ENCODE results near the gene PLEKHM3. TPM values are rescaled to one million over a fixed set of nuclear protein-coding genes. Genes with fewer than 3 reads are reported as not detected.
"Not testable (repeated sequence)": the region's sequence is repeated elsewhere in the genome, so short reads cannot be mapped to it uniquely, and the experiment has no call there.

PLEKHM3 gene
- total RNA-seq, 1 donor from 2014 or later = 18.5 TPM

DNA sequence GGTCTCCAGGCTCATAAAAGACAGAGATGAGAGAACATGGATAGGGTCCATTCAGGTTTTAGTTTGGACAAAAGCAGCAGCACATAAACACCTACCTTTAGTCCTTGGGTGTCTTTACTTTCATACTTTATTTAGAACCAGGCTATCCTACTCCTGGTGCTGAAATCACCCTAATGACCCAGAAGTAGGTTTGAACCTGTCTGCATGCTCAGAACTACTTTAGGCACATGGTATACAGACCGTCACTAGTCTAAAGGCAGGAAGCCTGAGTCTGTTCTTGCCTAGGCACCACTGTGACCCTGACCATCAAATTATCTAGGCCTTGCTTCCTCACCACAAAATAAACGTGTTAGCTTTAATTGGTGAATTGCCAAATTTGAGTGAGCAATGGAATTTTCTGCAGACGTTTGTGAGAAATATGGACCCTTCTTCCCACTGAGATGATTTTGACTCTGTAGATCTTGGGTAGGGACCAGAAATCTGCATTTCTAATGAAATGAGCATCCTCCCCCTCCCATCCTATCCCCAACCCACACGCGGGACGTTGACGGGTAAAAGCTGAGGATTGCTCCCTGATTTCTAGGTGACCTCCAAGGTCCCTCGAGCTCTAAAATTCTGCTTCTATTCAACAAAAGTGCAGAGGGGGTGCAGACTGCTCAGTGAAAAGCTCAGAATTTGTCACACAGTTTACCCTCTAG lies 75.1 kb downstream of the PLEKHM3 start:
- DNase-seq = no peak

DNA sequence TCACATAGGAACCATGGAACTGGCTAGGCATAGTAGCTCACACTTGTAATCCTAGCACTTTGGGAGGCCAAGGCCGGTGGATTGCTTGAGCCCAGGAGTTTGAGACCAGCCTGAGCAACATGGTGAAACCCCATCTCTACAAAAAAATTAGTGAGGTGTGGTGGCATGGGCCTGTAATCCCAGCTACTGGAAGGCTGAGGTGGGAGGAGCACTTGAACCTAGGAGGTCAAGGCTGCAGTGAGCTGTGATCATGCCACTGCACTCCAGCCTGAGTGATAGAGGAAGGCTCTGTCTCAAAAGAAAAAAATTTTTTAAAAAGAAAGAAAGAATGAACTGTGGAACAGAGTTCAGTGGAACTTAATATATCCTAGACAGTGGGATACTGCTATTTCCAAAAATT lies 76.1 kb downstream of the PLEKHM3 start:
- not testable (repeated sequence) for DNase-seq

DNA sequence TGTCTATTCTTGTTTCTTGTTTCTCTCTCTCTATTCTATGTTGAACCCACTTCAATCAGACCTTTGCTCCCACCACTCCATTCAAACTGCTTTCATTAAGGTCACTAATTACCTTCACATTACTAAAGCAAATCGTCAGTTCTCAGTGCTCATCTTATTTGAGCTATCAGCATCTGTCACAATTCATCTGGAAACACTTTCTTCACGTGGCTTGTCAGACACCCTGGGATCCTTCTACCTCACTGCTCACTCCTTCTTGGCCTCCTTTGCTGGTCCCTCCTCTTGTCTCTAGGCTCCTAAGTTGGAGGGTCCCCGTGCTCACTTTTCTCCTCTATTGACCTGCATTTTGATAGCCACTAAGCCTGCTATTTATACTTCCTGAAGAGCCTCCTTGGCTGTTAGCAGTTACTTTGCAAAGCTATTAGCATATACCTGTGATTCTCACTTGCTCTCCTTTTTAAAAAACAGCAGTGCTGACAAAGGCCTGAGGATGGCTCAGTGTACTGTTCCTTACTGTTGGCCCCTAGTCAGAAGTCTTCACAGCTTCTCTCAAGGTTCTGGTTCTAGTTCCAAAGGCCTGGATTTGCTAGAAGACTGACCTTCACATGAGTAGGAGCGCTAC lies 80.2 kb downstream of the PLEKHM3 start:
- no peak for DNase-seq

DNA sequence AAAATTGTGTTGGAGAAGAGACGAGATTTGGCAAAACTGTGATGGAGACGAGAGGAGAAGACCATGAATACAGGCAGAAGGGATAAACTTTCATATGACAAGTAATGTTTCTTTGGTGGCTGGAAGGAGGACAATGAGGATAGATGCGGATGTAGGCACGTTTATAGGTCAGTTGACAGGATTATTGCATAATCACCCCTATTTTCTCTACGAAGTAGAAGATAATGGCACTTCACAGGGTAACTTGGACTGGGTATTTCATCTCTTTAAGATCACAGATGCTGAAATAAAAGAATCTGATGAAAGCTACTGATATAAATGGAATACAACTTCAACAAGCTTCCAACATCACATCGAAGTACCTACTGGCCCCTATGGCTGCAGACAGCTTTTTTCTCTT lies 81.0 kb downstream of the PLEKHM3 start:
- DNase-seq = no peak

DNA sequence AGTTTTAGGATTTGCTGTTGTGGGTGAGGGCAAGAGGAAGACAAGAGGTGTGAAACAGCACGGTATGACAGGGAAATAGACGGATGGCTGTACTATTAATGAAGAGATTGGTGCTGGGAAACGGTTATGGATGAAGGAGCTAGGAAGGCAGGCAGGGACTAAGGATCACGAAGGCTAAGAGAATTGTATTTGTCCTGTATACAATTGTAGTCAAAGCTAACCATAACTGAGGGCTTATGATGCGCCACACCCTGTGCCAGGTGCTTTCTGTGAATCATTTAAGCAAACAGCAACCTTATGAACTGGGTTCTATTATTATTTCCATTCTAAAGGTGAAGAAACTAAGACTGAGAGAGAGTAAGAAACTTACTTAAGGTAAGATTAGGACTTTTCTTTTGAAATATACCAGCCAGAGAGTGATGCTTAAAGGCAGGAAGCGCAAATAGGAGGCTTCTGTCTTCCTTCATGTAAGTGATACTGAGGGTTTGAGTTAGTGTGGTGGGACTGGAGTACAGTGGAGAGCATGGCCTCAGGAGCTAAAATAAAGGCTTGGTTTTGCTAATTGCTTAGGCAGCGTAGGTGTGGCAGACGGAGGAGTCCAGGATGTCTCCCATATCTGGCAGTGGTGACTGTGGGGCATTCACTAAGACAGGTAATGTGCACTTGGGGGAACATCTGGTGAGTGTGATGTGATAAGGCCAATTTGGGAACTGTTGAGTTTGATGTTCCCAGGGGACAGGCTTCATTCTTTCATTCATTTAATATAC lies 85.8 kb downstream of the PLEKHM3 start:
- no peak for DNase-seq

DNA sequence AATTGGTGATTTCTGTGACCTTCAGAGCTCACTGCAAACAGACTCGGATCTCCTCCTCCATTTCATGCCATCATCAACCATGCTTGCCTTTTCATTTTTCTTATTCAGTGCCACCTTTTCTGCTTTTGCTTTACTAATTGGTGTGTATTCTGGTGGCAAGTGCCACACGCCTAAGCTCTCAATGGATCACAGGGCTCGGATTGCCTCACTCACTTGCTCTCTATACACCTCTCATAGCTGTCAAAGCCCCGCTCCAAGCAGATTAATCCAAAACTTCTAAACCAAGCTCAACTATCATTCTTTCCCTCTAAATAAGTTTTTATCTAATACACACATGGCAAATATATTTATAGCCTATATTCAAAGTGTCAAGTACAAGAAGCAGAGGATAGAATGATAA lies 86.4 kb downstream of the PLEKHM3 start:
- no peak for DNase-seq

DNA sequence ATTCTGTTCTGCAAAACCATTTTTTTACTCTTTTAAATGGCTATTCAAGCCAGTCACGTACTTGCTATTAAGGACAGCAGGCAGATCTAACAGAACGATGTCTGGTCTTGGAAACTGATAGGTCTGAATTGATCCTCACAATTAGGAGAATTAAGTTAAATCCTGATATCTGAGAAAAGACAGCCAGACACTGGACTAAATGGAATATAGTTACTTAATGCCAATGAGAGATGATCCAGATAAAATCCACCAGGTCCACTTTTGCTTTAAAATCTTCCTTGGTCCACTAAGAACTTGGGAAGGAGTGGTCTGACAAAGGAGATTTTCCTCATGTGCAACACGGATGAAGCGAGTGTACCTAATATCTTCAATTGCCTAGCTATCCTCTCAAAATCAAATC lies 86.9 kb downstream of the PLEKHM3 start:
- no peak for DNase-seq

DNA sequence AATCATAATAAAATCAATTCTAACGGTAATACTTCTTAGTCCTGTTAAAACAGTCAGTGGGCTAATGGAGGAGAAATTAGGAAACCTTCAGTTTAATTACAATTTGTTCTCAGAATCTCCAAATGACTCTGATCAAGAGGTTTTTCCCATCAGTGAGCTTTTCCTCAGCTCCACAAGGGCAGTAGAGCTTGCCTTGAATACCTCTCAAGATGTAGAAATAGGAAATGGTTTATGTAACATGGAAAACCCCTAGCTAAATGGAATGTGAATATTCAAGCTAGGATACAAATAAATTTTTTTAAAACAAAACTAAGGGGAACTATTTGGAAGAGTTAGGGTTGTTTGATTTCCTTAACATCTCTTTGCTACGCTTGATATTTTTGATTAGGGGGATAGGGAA lies 87.5 kb downstream of the PLEKHM3 start:
- peak; percentile 42 for DNase-seq

DNA sequence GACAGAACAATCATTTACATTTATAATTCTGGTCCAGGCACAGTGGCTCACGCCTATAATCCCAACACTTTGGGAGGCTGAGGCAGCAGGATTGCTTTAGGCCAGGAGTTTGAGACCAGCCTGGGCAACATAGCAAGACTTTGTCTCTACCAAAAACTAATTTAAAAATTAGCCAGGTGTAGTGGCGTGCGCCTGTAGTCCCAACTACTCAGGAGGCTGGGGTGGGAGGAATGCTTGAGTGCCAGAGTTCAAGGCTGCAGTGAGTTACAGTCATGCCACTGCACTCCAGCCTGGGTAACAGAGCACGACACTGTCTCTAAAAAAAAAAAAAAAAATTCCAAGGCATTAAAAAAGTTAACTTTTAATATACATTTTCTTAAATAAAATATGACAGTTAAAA lies 88.1 kb downstream of the PLEKHM3 start:
- no peak for DNase-seq

DNA sequence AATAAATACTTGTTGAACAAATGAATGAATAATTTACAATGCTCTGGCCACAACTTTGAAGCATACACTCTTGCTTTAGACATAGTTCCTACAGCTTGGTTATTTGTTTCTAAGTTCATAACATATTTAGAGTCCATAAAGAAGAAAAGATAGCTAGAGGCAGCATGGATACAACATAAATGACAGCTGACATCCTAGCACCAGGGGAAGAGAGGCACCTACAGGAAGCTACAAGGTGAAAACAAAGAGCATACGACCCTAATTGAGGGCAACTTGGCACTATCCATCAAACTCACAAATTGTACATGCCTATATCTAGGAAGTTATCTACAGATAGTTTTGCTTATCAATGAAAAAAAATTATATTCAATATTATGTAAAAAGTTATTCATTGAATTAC lies 88.9 kb downstream of the PLEKHM3 start:
- DNase-seq = no peak

DNA sequence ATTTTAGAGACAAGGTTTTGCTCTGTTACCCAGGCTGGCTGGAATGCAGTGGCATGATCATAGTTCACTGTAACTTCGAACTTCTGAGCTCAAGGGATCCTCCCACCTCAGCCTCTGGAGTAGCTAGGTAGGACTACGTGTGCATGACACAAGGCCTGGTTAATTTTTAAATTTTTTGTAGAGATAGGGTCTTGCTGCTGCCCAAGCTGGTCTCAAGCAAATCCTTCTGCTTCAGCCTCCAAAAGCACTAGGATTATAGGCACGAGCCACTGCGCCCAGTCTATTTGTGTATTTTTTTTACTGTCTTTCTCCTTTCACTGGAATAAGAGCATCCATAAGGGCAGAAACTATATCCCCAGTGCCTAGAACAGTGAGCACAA lies 89.3 kb downstream of the PLEKHM3 start:
- DNase-seq = no peak

DNA sequence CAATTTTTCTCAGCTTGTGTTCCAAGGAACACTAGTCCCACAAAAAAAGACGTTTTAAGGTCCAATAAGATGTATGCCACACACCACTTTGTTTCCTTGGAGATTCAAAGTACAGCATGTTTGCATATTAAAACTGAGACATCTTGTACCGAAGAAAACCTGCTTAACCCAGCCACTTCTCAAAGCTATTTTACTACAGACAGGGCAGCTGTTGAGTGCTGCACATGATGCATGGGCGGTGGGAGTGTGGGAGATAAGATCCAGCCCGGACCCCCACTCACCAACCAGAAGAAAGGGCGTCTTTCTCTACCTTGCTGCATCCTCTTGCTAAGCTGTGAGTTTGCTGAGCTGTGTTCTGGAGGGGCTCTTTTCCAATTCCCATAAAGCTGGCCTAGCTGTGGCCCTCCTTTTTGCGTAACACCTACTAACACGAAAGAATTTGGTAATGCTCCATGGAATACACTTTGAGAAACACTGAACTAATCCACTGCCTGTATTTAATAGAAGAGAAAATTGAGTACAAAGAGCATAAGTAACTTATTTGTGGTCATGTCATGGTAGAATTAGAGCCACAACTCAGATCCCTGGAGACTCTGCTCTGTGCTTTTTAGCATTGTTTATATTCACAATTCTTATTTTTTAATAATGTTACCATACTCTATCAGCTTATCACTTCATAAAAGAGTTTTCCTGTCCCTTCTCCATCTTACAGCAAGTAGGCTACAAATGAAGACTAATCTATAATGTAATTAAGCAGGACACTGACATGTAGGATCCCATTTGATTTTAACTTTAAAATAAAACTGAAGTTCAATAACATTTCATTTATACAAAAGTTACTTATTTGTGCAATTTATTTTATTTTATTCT lies 90.0 kb downstream of the PLEKHM3 start:
- no peak for DNase-seq

DNA sequence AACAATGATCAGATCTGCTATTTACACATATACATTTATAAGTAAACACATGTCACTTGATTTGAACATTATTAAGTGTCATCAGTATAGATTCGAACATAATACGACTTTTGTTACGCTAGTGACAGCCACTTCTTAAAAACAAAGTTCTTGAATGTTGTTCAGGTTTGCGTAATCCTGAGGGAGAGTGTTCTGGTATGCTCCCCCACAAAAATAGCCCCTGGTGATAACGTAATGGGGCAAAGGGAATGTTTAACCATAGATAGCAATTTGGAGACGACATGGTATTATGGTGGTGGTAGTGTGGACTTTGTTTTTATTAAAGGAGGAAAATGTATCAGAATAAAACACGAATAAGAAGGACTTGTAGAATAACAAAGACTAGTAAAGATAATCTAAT lies 90.6 kb downstream of the PLEKHM3 start:
- DNase-seq = no peak

DNA sequence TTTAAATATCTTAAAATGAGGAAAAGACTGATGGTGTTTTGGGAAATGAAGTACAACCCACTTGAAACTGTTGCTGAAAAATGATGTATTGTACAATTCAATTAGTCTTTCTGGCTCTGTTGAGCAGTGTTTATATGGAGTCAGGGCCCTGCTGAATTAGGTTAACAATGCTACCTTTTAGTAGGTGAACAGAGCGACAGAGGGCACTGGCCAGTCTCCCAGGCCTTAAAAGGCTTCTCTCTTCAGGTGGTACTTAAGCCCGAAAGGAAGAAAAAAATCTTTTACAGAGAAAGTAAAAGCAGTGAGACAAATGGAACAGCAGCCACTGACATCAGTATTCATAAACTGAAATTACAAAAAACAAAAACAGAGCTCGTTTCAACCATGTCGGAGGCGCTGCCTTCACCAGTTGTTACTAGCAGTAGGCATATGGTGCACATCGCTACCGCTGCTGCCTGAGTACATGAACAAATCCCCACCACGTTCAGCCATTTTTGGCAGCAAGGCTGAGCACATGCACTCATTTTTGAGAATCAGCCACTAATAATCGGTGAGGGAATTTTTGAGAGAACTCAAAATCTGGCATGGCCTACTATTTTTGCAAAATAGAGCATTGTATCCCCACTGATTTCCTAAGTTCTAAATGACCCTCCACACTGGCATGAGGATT lies 91.8 kb downstream of the PLEKHM3 start:
- DNase-seq = no peak

DNA sequence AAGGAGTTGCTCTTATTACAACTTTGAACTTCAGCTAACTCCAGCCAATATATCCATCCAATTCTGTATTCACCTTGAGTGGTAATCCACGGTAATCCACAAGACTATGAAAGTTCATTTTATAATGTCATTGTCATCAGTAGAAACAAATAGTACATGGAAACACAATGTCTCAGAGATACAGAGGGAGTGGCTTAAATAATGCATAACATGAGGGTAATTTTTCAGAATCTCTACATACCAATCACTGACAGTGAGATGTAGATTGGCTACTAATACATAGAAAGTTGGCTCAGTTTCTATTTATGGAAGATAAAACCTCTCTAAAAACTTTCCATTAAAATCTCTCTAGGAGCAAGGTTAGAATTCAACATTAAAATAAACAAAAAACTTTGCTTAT lies 93.2 kb downstream of the PLEKHM3 start:
- DNase-seq = no peak

DNA sequence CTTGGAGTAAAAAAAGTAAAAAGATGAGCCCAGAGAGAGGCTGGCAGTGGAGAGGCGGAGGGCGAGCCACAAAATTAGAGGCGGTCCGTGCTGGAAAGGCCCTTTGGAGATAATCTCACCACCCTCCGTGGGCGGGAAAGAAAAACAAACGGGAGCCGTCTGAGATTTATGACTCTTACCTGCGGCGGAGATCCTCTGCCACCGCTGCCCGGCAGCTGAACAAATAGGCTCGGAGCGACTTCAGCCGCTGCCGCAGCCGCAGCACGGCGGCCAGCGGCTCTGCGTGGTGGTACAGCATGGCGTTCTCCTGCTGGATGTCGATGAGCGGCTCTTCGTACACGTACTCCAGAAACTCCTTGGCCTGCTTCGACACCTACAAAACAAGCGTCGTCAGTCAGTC lies 94.6 kb downstream of the PLEKHM3 start:
- no peak for DNase-seq

DNA sequence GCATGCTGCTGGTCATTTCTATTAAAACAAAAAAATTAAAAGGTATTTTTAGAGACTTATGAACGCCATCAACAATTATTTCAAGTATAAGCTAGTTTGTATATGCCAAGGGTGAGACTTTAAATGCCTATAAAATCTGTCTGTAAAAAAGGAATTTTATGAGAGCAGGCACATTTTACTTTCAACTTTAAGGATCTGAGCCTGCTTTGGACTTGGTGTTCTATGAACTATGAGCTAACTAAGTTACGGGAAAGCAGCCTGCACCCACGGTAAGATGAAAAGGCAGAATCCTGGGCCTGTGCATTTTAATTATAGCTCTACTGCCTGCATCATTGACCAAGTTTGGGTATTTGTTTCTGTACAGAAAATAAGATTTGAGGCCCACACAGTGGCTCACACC lies 95.4 kb downstream of the PLEKHM3 start:
- no peak for DNase-seq

DNA sequence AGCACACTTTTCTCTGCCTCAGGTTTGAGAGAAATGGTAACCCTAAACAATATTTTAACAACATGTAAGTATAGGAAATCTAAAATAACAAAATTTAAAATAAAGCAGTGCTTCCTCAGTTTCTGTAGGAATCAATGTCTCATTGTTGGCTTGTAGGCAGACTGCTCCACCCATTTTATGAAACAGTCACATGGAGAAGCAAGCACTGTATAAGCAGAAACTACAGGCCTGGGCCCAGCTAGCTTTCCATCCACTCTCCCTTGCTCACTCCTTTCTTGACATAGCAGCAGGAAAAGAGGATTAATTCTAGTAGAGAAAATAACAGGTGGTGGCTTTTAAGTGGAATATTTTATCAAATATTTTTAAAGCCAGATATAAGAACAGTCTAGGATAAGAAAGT lies 97.2 kb downstream of the PLEKHM3 start:
- DNase-seq = no peak

DNA sequence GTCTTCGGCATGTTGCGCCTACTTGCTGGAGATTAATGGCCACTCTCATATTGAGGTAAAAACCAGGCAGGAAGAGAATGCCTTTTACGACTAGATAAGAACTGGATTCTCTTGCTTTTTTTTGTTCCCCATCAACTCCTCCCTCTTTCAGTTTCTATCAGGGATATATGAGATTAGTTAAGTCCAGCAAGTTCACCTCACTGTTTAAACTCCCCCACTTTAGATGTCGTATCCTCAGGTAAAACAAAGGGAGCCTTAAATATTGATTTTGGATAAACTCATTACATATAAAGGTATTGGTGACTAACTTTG lies 98.4 kb downstream of the PLEKHM3 start:
- no peak for DNase-seq

DNA sequence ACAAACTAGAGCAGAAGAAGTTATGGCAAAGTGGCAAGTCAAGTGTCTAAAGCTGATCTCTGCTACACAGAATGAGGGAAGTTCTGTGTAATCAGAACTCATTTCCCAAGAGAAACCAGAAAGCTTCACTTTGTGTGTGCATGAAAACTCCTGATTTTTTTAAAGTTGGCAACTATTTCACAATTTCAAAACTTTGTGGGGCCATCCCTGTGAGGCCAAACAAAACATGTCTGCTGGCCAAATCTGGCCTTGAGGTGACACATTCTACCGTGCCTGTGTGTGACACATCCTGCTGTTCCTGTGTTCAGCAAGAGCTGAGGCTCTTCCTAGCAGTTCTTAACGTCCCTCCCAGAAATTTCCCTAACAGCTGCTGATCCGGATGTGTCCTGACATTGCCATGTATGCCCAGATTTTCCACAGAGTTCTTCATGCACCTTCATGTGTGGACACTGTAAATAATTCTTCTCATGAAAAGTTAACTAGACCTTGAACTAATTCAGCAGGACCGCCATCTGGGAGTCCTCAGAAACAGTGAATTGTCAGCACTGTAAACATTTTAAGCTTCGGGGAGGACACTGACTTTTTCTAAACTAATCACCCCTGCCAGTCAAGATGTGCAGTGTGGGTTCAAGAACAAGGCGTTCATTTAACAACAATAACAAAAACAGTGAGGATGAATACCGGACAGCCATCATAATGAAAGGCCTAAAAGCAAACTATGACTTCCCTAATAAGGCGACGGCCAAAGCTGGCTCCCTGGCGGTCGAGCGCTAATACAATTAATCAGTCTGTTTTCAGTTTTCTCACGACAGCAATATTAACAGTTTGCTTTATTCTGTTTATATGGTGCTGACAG lies 99.0 kb downstream of the PLEKHM3 start:
- DNase-seq = peak; percentile 69

DNA sequence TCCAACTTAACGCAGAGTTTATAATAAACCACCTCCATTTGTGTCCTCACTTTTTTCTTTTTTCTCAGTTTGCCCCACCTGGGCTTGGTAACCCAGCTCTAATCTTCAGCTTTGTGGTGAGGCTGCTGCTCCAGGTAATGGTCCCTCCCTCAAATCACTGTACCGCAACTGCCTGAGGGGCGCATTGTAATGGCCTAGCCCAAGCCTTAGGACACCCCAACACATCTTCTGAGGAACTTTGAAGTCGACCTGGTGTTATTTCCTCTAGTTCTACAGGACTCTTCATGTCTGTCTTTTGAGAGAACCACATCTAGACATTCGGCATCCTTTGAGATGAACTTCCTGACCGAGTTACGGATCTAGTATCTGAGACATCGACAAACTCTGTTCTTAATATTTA lies 99.7 kb downstream of the PLEKHM3 start:
- no peak for DNase-seq

DNA sequence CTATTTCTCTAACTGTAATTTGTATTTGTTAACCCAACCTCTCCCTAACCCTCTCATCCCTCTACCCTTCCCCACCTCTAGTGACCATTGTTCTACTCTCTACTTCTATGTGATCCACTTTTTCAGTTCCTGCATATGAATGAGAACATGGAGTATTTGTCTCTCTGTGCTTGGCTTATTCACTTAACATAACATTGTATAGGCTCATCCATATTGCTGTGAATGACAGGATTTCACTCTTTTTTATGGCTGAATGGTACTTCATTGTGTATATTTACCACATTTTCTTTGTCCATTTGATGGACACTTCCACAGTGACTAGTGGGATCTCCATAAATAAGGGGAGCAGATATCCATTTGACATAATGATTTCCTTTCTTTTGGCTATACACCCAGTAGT lies 103.7 kb downstream of the PLEKHM3 start:
- no peak for DNase-seq

Measured in dermis blood vessel endothelial cell (primary cell).